ENCODE results near the gene MGA.

The MGA gene

GRCh38 chr15:41801850-41802455 lies 141.7 kb downstream of the MGA start:
- in situ Hi-C loops (cut with HindIII; ENCODE audit: low sequenced_read_pairs), result loop anchor here (5.0 kb wide), 1 partner anchor 105 kb away; no protein-coding TSS in a partner anchor

- in situ Hi-C loops (cut with HindIII; ENCODE audit: low sequenced_read_pairs), result loop anchor here (5.0 kb wide), 1 partner anchor 103 kb away; no protein-coding TSS in a partner anchor
These were observed 144.2 kb downstream of the MGA start for GRCh38 chr15:41804361-41804760.

GRCh38 chr15:41804916-41805666 lies 144.9 kb downstream of the MGA start:
- in situ Hi-C loops (cut with HindIII; ENCODE audit: low sequenced_read_pairs), result loop anchor here (5.0 kb wide), 1 partner anchor 102 kb away; no protein-coding TSS in a partner anchor

DNA sequence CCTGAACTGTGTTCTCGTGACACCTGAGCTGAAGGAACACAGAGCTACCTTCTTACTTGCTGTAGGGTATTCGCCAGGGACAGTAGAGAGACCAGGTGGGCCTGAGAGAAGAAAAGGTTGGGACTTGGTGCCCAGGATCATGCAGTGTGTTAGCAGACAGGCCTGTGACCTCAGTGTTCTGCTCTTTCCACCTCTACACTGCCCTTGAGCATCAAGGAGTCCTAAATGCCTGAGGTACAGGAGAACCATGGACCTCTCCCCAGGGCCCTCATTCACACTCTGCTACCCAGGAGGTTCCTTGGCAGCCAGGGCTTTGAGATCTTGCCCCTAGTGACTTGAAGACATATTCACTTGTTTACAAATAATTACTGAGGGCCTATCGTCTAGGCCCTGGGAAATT lies 145.5 kb downstream of the MGA start:
- in situ Hi-C loops (cut with HindIII; ENCODE audit: low sequenced_read_pairs), result no loop called here

DNA sequence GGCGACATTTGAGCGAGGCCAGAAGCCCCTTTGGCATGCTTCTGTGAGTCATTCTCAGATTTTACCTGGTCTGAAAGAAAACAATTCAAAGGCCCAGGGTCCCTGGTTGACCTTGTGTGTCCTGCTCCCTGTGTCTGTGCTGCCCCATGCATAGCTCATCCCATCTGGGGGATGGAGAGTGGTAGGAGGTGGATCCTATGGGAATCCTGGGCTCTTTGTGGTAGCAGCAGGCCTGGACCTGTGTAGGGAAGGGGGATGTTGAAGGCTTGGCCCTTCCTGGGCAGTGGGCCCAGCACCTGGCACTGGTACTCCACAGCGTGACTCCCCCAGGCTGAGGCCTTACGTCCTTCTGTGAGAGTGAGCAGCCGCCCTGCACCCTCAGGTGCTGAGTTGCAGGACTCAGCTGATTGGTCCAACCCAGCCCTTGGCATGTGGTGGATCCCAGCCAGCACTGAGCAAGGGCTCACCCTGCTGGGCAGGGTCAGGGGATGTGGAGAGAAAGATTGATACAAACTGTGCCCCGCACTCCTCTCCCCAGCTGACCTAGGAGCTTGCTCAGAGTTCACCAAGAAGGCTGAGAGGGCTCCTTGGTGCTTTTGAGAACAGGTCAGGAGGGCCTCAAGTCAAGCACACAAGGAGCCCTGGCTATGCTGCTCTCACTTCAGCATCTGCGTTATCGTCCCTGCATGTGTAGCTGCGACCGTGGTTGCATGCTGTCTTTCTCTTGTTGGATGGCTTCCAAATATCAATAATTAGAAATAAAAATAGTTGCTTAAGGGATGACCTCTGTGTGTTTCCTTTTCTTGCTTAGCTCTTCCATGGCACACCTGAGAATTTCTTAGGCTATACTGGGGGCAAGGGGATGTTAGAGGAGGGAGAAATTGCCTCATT lies 146.3 kb downstream of the MGA start:
- in situ Hi-C loops (cut with HindIII; ENCODE audit: low sequenced_read_pairs), result no loop called here

GRCh38 chr15:41809121-41809520 lies 148.9 kb downstream of the MGA start:
- in situ Hi-C loops (cut with HindIII; ENCODE audit: low sequenced_read_pairs), result no loop called here

GRCh38 chr15:41809526-41810220 lies 149.5 kb downstream of the MGA start:
- in situ Hi-C loops (cut with HindIII; ENCODE audit: low sequenced_read_pairs), result loop anchor here (5.0 kb wide), 3 partner anchors 32 to 72 kb away; no protein-coding TSS in a partner anchor

GRCh38 chr15:41810651-41811431 lies 150.6 kb downstream of the MGA start:
- in situ Hi-C loops (cut with HindIII; ENCODE audit: low sequenced_read_pairs), result loop anchor here (5.0 kb wide), 3 partner anchors 34 to 74 kb away; no protein-coding TSS in a partner anchor

DNA sequence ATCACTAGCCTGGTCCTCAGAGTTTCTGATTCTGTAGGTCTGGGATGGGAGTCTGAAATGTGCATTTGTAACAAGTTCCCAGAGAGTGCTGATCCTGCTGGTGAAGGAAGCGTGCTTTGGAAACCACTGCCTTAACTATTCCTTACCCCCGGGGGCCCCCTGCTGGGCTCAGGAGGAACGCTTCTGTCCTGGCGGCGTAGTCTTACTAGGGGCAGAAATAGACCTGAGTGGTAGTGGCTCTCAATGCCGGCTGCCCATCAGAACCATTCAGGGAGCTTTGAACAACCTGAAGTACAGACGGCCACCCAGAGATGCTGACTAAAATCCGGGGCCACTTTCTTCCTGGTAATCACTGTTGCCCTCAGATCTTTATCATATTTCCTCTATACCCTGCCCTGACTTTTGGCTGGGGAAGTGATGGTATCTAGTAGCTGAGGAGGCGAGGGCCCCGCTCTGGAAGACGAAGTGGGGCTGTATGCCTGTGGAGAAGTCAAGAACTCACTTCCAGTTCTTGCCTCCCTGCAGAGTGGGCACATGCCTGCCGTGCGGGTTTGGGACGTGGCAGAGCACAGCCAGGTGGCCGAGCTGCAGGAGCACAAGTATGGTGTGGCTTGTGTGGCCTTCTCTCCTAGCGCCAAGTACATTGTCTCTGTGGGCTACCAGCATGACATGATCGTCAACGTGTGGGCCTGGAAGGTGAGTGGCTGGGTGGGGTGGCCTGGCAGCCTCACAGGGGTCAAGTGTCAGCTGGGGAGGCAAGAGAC lies 151.4 kb downstream of the MGA start:
- in situ Hi-C loops (cut with HindIII; ENCODE audit: low sequenced_read_pairs), result loop anchor here (5.0 kb wide), 3 partner anchors 34 to 74 kb away; no protein-coding TSS in a partner anchor

- in situ Hi-C loops (cut with HindIII; ENCODE audit: low sequenced_read_pairs), result loop anchor here (5.0 kb wide), 3 partner anchors 36 to 76 kb away; no protein-coding TSS in a partner anchor
These were observed 152.7 kb downstream of the MGA start for GRCh38 chr15:41812820-41813375.

GRCh38 chr15:41813426-41813825 lies 153.2 kb downstream of the MGA start:
- in situ Hi-C loops (cut with HindIII; ENCODE audit: low sequenced_read_pairs), result loop anchor here (5.0 kb wide), 3 partner anchors 36 to 76 kb away; no protein-coding TSS in a partner anchor

- in situ Hi-C loops (cut with HindIII; ENCODE audit: low sequenced_read_pairs), result loop anchor here (5.0 kb wide), 3 partner anchors 37 to 77 kb away; no protein-coding TSS in a partner anchor
These were observed 154.3 kb downstream of the MGA start for GRCh38 chr15:41814534-41814933.

- in situ Hi-C loops (cut with HindIII; ENCODE audit: low sequenced_read_pairs), result no loop called here
These were observed 156.6 kb downstream of the MGA start for GRCh38 chr15:41816788-41817187.

DNA sequence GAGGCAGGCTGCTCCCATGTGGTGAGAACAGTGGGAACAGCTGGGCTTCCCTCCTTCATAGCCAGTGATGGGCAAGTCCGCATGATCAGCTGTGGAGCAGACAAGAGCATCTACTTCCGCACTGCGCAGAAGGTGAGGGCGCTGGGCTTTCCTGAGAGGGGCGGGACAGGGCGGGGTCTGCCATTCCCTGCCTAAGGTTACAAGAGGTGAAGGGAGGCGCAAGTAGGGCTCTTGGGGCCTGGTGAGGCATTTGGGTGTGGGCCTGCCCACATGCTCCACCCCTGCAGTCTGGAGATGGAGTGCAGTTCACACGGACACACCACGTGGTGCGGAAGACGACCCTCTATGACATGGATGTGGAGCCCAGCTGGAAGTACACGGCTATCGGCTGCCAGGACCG lies 157.1 kb downstream of the MGA start:
- in situ Hi-C loops (cut with HindIII; ENCODE audit: low sequenced_read_pairs), result no loop called here

- in situ Hi-C loops (cut with HindIII; ENCODE audit: low sequenced_read_pairs), result no loop called here
These were observed 157.6 kb downstream of the MGA start for GRCh38 chr15:41817781-41818180.

DNA sequence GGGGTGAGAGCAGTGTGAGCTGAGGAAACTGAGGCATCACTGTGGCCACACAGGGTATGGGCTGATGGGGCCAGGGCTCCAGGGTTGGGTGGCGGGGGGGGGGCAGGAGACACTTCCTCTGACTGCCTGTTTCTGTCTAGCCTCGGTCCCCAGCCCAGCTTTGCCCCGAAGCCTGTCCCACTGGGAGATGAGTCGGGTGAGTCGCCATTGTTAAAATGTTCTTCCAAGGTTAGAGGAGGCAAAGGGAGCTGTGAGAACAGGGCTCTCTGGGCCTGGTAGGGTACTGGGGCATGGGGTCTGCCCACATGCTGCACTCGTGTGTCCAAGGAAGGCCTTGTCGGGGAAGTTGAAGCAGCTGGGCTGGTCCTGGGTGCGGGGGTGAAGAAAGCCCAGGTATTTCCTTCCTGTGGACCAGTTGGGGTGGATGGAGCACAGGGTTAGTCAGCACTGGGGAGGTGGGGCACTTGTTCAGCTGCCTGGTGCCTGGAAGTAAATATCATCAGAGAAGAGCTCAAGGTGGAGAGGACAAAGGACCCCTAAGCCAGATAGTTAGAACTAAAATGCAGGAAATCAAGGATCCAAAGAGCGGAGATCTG lies 159.3 kb downstream of the MGA start:
- in situ Hi-C loops (cut with HindIII; ENCODE audit: low sequenced_read_pairs), result no loop called here

GRCh38 chr15:41820791-41821423 lies 160.7 kb downstream of the MGA start:
- in situ Hi-C loops (cut with HindIII; ENCODE audit: low sequenced_read_pairs), result no loop called here

- in situ Hi-C loops (cut with HindIII; ENCODE audit: low sequenced_read_pairs), result no loop called here
These were observed 161.6 kb downstream of the MGA start for GRCh38 chr15:41821831-41822230.
